IPS DF 19.7 (cell line): Measurements from ENCODE around the gene CCDC3.
"Not testable (repeated sequence)": the region's sequence is repeated elsewhere in the genome, so short reads cannot be mapped to it uniquely, and the experiment has no call there.

ENCODE experiments used
- DNase-seq: peaks from one replicate; pipeline ENCODE4 v3.0.0-alpha.2; 2013; ENCODE audit warnings: low read depth, low spot score

Gene CCDC3

GRCh38 chr10:13000431-13000830, 1.1 kb downstream of the CCDC3 start:
- no peak for DNase-seq

DNA sequence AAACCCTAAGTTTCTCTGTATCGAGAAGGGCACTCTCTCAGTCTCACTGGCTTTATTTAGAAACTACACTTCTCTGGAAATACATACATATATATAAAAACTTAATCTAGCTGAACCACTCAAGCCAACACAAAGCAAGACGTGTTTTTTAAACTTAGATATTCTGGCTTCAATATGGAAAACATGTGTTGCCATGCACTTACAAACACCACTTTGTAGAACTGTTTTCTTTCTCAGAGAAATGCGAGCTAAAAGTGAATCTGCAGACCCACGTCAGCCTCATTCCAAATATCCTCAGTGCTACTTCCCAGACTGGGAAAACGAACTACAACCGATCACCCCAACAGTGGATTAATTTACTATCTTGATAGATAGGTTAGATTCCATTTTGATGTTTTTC, 1.7 kb downstream of the CCDC3 start:
- DNase-seq: no peak

DNA sequence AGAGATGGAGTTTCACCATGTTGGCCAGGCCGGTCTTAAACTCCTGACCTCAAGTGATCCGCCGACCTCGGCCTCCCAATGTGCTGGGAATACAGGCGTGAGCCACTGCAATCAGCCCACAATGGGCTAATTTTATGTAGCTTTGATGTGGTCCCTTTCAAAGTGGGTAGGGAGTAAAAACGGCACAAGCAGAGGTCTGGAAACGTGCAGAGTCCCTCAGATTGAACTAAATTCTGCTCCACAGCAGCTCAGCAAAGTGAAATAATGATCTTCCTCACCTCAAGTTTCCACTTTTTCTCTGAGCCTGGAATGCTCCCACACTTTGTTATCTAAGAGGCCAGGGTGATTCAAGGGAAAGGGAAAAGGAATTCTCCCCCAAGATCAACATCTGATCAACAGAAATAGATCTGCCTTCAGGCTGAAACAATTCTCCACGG, 6.1 kb downstream of the CCDC3 start:
- DNase-seq: no peak

- DNase-seq: no peak
Observed at GRCh38 chr10:12993595-12993994, 7.9 kb downstream of the CCDC3 start.

GRCh38 chr10:12985347-12985746, 16.2 kb downstream of the CCDC3 start:
- DNase-seq: no peak

GRCh38 chr10:12984165-12984747, 17.3 kb downstream of the CCDC3 start:
- DNase-seq: no peak

DNA sequence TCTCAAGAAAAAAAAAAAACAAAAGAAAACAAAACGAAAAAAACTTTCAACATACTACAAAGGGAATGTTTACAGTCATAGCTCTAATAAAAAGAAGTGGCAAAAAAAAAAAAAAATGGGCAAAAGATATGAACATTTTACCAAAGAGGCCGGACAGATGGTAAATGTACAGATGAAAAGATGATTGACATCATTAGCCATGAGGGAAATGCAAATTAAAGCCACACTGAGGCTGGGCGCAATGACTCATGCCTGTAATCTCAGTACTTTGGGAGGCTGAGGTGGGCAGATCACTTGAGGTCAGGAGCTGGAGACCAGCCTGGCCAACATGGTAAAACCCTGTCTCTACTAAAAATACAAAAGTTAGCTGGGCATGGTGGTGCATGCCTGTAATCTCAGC, 17.9 kb downstream of the CCDC3 start:
- DNase-seq: not testable (repeated sequence)

GRCh38 chr10:12981570-12981969, 19.9 kb downstream of the CCDC3 start:
- DNase-seq: no peak

DNA sequence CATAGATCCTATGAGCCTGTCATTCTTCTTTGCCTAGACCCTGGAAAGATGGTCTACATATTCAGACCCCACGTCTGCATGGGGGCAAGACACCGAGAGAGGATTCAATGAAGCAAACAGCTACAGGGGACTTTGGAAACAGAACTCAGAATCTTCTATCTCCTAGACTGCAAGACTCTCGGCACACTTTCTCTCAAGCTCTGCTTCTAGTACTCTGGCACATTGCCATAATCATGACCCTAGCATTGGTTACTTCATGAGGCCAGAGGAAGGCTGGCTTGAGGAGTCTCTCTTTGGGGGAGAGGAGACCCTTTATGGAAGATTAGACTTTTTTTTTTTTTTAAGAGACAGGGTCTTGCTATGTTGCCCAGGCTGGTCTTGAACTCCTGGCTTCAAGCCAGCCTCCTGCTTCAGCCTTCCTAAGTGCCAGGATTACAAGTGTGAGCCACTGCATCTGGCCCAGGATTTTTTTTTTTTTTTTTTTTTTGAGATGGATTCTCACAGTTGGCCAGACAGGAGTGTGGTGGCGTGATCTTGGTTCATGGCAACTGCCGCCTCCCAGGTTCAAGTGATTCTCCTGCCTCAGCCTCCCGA, 20.7 kb downstream of the CCDC3 start:
- no peak for DNase-seq

DNA sequence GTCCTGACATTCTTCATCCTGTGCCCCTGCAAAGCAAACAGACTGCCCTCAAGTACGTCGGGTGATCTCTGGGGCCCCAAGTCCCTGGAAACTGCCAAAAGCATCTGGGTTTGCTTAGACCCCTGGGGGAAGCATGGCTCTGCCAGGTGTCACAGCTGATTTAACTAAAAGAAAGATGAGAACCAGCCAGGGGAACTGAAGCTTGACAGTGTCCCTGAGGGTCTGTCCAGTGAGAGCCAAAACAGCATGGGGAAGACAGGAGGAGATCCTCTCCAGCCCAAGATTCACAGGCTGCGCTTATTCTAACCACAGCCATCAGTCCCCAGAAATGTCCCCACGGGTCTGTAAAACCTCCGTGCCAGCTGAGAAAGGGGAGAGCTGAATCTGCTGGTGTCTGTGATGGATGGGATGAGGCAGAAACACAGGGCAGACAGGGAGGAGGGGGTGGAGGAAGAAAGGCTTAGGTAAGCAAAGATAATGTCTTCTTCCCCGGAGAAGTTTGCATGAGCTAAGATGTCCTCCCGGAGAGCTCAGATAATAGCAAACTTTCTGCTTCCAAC, 21.3 kb downstream of the CCDC3 start:
- DNase-seq: no peak

GRCh38 chr10:12978891-12979290, 22.6 kb downstream of the CCDC3 start:
- no peak for DNase-seq

- no peak for DNase-seq
Observed at GRCh38 chr10:12975906-12976305, 25.6 kb downstream of the CCDC3 start.

DNA sequence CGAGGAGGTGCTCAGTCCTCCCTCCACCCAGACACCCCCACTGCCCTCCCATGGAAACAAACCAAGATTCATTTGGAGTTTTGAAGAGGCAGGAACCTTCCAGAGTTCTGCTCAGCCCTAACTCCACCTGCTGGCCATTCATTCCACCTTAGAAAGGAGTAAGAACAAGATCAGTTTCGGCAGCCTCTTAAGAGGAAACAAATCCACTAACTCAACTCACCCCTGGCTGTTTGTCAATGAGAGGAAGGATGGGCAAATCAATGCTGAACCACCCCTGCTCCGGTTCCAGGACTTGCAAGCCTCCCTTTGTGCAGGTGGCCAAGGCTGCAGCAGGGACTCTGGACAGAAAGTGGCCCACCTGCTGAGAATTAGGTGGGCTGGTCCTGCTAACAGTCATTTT, 26.2 kb downstream of the CCDC3 start:
- DNase-seq: no peak

- DNase-seq: no peak
Observed at GRCh38 chr10:12974491-12975199, 26.9 kb downstream of the CCDC3 start.

DNA sequence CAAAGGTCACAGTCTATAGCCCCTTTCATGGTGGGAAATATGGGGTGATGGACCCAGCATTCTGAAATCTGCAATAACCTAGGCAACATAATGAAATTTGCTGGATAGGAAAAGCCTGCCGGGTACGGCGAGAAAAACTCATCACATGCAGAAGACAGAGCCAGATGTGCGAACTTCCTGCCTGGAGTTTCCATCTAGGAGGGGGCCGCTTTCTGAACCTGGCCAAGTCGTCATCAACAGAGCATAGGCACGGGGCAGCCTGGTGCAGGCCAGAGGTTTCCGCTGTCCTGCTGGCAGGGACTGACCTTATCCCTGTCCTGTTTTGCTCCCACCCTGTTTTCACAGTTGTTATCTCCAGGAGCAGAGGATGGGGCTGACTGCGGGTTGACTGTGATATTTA, 27.4 kb downstream of the CCDC3 start:
- DNase-seq: no peak

GRCh38 chr10:12973149-12973718, 28.3 kb downstream of the CCDC3 start:
- DNase-seq: no peak

DNA sequence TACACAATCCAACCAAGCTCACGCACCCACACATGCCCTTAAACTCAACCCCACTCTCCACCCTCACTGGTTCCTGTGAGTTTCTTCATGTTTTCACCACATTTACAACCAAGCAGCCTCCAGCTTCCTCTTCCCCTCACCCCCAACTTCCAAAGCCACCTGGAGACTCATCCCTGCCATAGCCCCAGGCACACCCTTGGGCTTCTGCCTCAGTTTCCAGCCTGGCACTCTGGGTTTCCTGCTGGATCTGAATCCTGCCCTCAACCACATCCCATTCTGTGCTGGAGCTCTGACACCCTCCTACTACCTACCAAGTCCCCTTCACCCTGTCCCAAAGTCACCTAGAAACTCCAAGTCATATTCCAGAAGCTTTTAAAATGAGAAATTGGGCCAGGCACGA, 29.4 kb downstream of the CCDC3 start:
- DNase-seq: no peak

GRCh38 chr10:12971001-12971788, 30.3 kb downstream of the CCDC3 start:
- DNase-seq: no peak

GRCh38 chr10:12969951-12970350, 31.6 kb downstream of the CCDC3 start:
- no peak for DNase-seq

DNA sequence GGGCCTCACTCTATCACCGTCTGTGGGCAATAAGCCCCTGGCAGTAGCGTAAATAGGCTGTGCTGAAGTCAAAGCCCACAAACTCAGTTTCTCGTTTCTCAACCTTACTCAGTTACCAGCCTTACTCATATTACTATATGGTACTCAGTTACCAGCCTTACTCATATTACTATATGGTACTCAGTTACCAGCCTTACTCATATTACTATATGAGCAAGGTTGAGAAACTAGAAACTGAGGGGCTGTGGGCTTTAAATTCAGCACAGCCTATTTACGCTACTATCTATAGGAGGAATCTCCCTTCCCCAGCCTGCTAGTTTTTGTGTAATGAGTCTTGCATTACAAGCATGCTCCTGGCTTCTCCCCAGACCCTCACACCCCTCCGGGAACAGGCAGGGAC, 35.4 kb downstream of the CCDC3 start:
- DNase-seq: no peak

DNA sequence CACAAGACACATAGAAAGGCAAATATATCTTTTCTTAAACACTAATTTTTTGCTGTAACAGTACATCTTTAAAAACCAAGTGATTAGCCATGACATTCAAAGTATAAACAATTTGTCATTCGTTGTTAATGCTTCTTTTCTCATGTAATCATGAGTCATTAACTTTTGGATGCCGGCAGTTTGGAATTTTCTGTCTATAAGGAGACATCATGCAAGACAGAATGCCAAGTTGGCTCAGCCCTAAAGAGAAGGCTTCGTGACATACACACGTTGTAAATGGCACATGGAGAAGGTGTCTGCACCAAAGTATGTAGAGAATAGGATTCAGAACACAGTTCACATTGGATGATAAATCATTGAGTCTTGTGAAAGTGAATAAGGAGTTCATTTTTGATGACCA, 35.9 kb downstream of the CCDC3 start:
- no peak for DNase-seq

GRCh38 chr10:12962556-12962955, 39.0 kb downstream of the CCDC3 start:
- DNase-seq: no peak
